WTC11 (cell line): Measurements from ENCODE around the gene GNAZ. TPM values are rescaled to one million over a fixed set of nuclear protein-coding genes. Genes with fewer than 3 reads are reported as not detected.

Experiments
- ATAC-seq: fragments of 200-7000 bp; cut with Tn5 transposase; 2 replicates; pipeline ENCODE4 v1.10.0; 2021; ENCODE audit warnings: mild to moderate bottlenecking, moderate library complexity
- CTCF ChIA-PET: fragments of 300-600 bp; sonication (Branson Sonifier 250); formaldehyde crosslinking; loops from one replicate; lab custom pipeline; 2021; ENCODE audit warnings: antibody characterized with exemption; lab: Charles Lee
- POLR2A ChIA-PET: fragments of 350-600 bp; sonication (Branson Sonifier 250); formaldehyde crosslinking; loops from one replicate; lab custom pipeline; 2021; ENCODE audit warnings: antibody characterized with exemption; lab: Charles Lee
- DNase-seq: peaks from one replicate; pipeline ENCODE4 v3.0.0; 2021; ENCODE audit warnings: low spot score
- H3K27ac Mint-ChIP-seq: 2 replicates; pipeline ENCODE4 v1.8.0; 2021; ENCODE audit warnings: mixed read lengths
- H3K27me3 Mint-ChIP-seq: 2 replicates; pipeline ENCODE4 v1.8.0; 2021; ENCODE audit warnings: low read depth, mild to moderate bottlenecking, moderate library complexity, mixed read lengths
- H3K36me3 Mint-ChIP-seq: 2 replicates; pipeline ENCODE4 v1.8.0; 2021; ENCODE audit warnings: mixed read lengths
- H3K4me1 Mint-ChIP-seq: 2 replicates; pipeline ENCODE4 v1.8.0; 2022; ENCODE audit warnings: mixed read lengths
- H3K4me3 Mint-ChIP-seq: 2 replicates; pipeline ENCODE4 v1.8.0; 2021; ENCODE audit warnings: mild to moderate bottlenecking, moderate library complexity, mixed read lengths
- H3K9me3 Mint-ChIP-seq: 2 replicates; pipeline ENCODE4 v1.8.0; 2021; ENCODE audit warnings: mixed read lengths
- FOXK1 ChIP-seq: sonication (generic); formaldehyde crosslinking; IDR thresholded peaks from 2 replicates; pipeline ENCODE4 v1.8.0; 2022; ENCODE audit warnings: mild to moderate bottlenecking, moderate library complexity, missing genetic modification reagents
- GABPB1 ChIP-seq: sonication (generic); formaldehyde crosslinking; IDR thresholded peaks from 2 replicates; pipeline ENCODE4 v1.8.1; 2023; ENCODE audit warnings: mild to moderate bottlenecking, missing genetic modification reagents
- KAT7 ChIP-seq: sonication (generic); formaldehyde crosslinking; IDR thresholded peaks from 2 replicates; pipeline ENCODE4 v1.8.1; 2023; ENCODE audit warnings: missing genetic modification reagents, mild to moderate bottlenecking, borderline replicate concordance
- MYBL2 ChIP-seq: sonication (generic); formaldehyde crosslinking; IDR thresholded peaks from 2 replicates; pipeline ENCODE4 v1.8.1; 2023; ENCODE audit warnings: mild to moderate bottlenecking, moderate library complexity, missing genetic modification reagents
- NR3C1 ChIP-seq: sonication (generic); formaldehyde crosslinking; conservative IDR thresholded peaks from 2 replicates; pipeline ENCODE4 v1.8.1; 2023; ENCODE audit warnings: low read depth, mild to moderate bottlenecking, missing genetic modification reagents
- RELA ChIP-seq: sonication (generic); formaldehyde crosslinking; IDR thresholded peaks from 2 replicates; pipeline ENCODE4 v1.8.1; 2022; ENCODE audit warnings: missing genetic modification reagents, mild to moderate bottlenecking, borderline replicate concordance
- RORB ChIP-seq: fragments of 250-450 bp; sonication (Bioruptor Pico); IDR thresholded peaks from 2 replicates; pipeline ENCODE4 v1.9.0; 2021; ENCODE audit warnings: mild to moderate bottlenecking
- SMAD4 ChIP-seq: sonication (generic); formaldehyde crosslinking; IDR thresholded peaks from 2 replicates; pipeline ENCODE4 v1.8.0; 2022; ENCODE audit warnings: mild to moderate bottlenecking, missing genetic modification reagents
- TCF7 ChIP-seq: sonication (generic); formaldehyde crosslinking; IDR thresholded peaks from 2 replicates; pipeline ENCODE4 v1.8.0; 2022; ENCODE audit warnings: mild to moderate bottlenecking, low read depth, missing genetic modification reagents, moderate library complexity
- TEAD4 ChIP-seq: sonication (generic); formaldehyde crosslinking; IDR thresholded peaks from 2 replicates; pipeline ENCODE4 v1.8.0; 2022; ENCODE audit warnings: mild to moderate bottlenecking, missing genetic modification reagents
- TP53 ChIP-seq: sonication (generic); formaldehyde crosslinking; IDR thresholded peaks from 2 replicates; pipeline ENCODE4 v1.8.1; 2023; ENCODE audit warnings: mild to moderate bottlenecking, missing genetic modification reagents
- ZNF219 ChIP-seq: sonication (generic); formaldehyde crosslinking; IDR thresholded peaks from 2 replicates; pipeline ENCODE4 v1.8.0; 2023; ENCODE audit warnings: missing genetic modification reagents, mild to moderate bottlenecking, borderline replicate concordance
- total RNA-seq: library from RNA; stranded (reverse); gene quantifications from 3 replicates; pipeline ENCODE4 v1.2.3, GENCODE V29; 2021
- TF ChIP-seq, protein P1 (sequence below): sonication (generic); formaldehyde crosslinking; IDR thresholded peaks from 2 replicates; pipeline ENCODE4 v1.8.1; 2022; ENCODE audit warnings: low read depth, mild to moderate bottlenecking, moderate library complexity, missing genetic modification reagents, borderline replicate concordance
- TF ChIP-seq, protein P2 (sequence below): sonication (generic); formaldehyde crosslinking; IDR thresholded peaks from 2 replicates; pipeline ENCODE4 v1.8.0; 2022; ENCODE audit warnings: mild to moderate bottlenecking, missing genetic modification reagents
- TF ChIP-seq, protein P3 (sequence below): sonication (generic); formaldehyde crosslinking; IDR thresholded peaks from 2 replicates; pipeline ENCODE4 v1.8.1; 2022; ENCODE audit warnings: mild to moderate bottlenecking, moderate library complexity, missing genetic modification reagents
- TF ChIP-seq, protein P4 (sequence below): fragments of 250-450 bp; sonication (Bioruptor Pico); conservative IDR thresholded peaks from 2 replicates; pipeline ENCODE4 v1.9.0; 2021; ENCODE audit warnings: mild to moderate bottlenecking
- TF ChIP-seq, protein P5 (sequence below): sonication (generic); formaldehyde crosslinking; IDR thresholded peaks from 2 replicates; pipeline ENCODE4 v1.8.0; 2022; ENCODE audit warnings: mild to moderate bottlenecking, missing genetic modification reagents
- TF ChIP-seq, protein P6 (sequence below): sonication (generic); formaldehyde crosslinking; IDR thresholded peaks from 2 replicates; pipeline ENCODE4 v1.8.1; 2023; ENCODE audit warnings: mild to moderate bottlenecking, missing genetic modification reagents
- TF ChIP-seq, protein P7 (sequence below): fragments of 250-450 bp; sonication (Bioruptor Pico); IDR thresholded peaks from 2 replicates; pipeline ENCODE4 v1.9.0; 2021; ENCODE audit warnings: moderate library complexity, mild to moderate bottlenecking, inconsistent platforms, borderline replicate concordance
- TF ChIP-seq, protein P8 (sequence below): fragments of 250-450 bp; sonication (Bioruptor Pico); IDR thresholded peaks from 2 replicates; pipeline ENCODE4 v2.1.2; 2022; ENCODE audit warnings: mild to moderate bottlenecking, moderate library complexity

The GNAZ gene
- total RNA-seq, 1 experiment from 2014 or later: 9.9 TPM

DNA sequence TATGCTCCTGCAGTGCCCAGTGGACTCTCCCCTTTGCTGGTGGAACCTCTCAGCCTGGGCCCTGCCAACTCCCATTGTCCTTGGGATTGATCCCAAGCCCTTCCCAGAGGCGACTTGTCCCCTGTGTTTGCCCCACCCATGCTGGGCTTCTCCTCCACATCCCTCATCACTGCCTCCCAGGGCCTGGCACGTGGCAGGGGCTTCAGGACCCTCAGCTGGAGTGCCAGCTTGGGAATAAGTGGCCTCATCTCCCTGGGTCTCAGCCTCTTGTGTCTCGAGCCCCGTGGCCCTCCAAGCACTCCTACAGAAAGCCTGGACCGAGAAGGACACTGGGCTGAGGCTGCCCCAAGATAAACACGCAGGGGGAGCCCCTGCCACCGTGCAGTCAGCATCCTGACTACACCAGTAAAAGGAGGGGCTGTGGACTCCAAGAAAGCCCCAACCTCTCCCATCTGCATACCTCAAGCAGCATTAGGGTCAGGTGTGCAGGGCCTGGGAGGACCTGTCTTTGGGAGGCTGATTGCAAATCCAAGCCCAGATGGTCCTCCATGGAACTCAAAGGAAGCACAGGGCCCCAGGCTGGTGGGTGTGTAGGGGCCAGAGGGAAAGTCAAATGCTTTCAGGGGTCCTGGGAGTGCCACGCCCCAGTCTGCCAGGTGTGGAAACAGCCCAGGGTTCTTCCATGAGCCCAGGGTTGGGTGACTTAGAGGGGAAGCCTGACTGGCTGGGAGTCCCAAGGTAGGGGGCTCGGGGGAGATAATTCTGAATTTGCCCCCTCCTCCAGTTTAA, 9.5 kb upstream of the GNAZ start (continued):
- no peak for TF ChIP-seq ZNF219 (CRISPR knock-in tag)
- TF ChIP-seq, protein P1, sequence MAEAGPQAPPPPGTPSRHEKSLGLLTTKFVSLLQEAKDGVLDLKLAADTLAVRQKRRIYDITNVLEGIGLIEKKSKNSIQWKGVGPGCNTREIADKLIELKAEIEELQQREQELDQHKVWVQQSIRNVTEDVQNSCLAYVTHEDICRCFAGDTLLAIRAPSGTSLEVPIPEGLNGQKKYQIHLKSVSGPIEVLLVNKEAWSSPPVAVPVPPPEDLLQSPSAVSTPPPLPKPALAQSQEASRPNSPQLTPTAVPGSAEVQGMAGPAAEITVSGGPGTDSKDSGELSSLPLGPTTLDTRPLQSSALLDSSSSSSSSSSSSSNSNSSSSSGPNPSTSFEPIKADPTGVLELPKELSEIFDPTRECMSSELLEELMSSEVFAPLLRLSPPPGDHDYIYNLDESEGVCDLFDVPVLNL: no peak
- no peak for TF ChIP-seq GABPB1 (CRISPR knock-in tag)
- TF ChIP-seq TP53 (CRISPR knock-in tag): no peak
- TF ChIP-seq, protein P2, sequence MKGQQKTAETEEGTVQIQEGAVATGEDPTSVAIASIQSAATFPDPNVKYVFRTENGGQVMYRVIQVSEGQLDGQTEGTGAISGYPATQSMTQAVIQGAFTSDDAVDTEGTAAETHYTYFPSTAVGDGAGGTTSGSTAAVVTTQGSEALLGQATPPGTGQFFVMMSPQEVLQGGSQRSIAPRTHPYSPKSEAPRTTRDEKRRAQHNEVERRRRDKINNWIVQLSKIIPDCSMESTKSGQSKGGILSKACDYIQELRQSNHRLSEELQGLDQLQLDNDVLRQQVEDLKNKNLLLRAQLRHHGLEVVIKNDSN: no peak
- no peak for TF ChIP-seq RELA (CRISPR knock-in tag)
- TF ChIP-seq, protein P3, sequence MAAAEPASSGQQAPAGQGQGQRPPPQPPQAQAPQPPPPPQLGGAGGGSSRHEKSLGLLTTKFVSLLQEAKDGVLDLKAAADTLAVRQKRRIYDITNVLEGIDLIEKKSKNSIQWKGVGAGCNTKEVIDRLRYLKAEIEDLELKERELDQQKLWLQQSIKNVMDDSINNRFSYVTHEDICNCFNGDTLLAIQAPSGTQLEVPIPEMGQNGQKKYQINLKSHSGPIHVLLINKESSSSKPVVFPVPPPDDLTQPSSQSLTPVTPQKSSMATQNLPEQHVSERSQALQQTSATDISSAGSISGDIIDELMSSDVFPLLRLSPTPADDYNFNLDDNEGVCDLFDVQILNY (CRISPR knock-in tag): no peak
- TF ChIP-seq, protein P4, sequence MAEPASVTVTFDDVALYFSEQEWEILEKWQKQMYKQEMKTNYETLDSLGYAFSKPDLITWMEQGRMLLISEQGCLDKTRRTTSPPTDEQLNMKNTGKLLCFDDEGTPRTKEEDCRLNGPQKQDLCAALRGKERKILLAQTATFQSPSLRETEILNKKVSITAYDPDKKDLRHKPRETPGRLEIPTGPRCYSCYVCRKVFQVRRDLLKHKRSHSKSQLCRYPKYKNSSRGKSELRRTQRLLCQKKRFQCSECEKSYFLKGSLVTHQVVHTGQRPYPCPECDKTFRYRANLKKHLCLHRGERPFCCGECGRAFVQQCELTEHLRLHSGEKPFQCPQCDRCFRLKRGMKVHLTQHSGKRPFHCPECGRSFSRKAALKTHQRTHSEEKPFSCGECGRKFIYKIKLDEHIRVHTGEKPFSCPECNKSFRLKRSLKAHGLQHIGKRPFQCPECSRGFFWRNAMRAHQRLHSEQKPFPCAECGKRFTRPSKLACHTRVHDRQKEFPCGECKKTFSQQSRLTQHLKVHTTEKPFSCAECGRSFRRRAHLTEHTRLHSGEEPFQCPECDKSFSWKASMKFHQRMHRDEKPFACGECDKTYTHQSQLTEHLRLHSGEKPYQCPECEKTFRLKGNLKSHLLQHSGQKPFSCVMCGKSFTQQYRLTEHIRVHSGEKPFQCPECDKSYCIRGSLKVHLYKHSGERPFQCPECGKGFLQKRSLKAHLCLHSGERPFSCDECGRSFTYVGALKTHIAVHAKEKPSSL (CRISPR knock-in tag): no peak
- TF ChIP-seq, protein P5, sequence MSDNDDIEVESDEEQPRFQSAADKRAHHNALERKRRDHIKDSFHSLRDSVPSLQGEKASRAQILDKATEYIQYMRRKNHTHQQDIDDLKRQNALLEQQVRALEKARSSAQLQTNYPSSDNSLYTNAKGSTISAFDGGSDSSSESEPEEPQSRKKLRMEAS (CRISPR knock-in tag): no peak

DNA sequence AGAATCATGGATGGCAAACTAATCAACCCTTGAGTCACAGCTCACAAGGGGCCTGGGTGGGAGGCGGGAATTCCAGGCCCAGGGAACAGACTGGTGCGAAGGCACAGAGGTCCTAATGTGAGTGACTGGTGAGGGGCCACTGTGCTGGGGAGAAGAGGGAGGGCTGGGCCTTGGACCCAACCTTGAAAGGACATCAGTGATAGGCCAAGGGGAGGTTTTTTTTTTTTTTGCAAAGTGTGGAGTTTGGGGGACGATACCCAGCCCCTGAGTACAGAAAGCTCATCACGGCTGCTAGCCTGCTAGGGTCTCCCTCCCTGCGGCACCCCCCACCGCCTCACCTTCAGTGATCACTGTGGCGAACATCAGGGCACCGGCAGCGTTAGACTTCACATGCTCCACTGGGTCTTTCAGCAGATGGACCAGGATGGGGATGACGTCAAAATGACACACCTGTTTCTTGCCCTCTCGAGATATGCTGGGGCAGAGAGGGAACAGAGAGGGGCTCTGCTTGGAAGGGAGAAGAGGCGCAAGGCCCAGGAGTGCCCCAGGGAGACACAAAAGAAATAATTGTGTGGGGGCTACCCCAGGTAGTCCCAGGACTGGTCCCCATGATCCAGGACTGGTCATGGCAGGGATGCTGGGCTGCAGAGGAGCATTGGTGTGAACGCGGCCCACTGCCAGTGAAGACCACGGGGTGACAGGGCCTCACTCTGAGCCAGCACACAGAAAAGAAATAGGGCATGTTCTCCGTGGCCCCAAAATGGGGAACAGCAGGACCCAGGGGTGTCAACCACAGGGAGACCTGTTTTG, 8.6 kb upstream of the GNAZ start:
- Mint-ChIP-seq H3K27me3 (peaks cover 7% of the 10 kb centered on the region), H3K36me3 (no peaks in the 10 kb centered on the region), H3K9me3 (peaks cover 6% of the 10 kb centered on the region), H3K4me1 (no peaks in the 10 kb centered on the region; the same call in 1 of the 2 replicates), H3K4me3 (no peak overlapping the region), H3K27ac (no peak overlapping the region)
- ChIA-PET CTCF (interaction anchor here (1.0 kb wide), 1 partner anchor 259 kb away, joined by 4 read pairs; no protein-coding TSS in a partner anchor), POLR2A (no interaction called here)
- ATAC-seq (no peak), DNase-seq (peak; percentile 5)
- no peak for TF ChIP-seq FOXK1 (CRISPR knock-in tag)
- no peak for TF ChIP-seq KAT7 (CRISPR knock-in tag)
- TF ChIP-seq, protein P6, sequence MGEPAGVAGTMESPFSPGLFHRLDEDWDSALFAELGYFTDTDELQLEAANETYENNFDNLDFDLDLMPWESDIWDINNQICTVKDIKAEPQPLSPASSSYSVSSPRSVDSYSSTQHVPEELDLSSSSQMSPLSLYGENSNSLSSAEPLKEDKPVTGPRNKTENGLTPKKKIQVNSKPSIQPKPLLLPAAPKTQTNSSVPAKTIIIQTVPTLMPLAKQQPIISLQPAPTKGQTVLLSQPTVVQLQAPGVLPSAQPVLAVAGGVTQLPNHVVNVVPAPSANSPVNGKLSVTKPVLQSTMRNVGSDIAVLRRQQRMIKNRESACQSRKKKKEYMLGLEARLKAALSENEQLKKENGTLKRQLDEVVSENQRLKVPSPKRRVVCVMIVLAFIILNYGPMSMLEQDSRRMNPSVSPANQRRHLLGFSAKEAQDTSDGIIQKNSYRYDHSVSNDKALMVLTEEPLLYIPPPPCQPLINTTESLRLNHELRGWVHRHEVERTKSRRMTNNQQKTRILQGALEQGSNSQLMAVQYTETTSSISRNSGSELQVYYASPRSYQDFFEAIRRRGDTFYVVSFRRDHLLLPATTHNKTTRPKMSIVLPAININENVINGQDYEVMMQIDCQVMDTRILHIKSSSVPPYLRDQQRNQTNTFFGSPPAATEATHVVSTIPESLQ (CRISPR knock-in tag): no peak
- no peak for TF ChIP-seq MYBL2 (CRISPR knock-in tag)
- TF ChIP-seq TCF7: no peak
- TF ChIP-seq, protein P4 (CRISPR knock-in tag): no peak
- TF ChIP-seq RORB (CRISPR knock-in tag): no peak
- no peak for TF ChIP-seq TEAD4 (CRISPR knock-in tag)
- no peak for TF ChIP-seq SMAD4 (CRISPR knock-in tag)
- no peak for TF ChIP-seq NR3C1 (CRISPR knock-in tag)
- TF ChIP-seq, protein P7, sequence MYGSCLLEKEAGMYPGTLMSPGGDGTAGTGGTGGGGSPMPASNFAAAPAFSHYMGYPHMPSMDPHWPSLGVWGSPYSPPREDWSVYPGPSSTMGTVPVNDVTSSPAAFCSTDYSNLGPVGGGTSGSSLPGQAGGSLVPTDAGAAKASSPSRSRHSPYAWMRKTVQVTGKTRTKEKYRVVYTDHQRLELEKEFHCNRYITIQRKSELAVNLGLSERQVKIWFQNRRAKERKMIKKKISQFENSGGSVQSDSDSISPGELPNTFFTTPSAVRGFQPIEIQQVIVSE (CRISPR knock-in tag): no peak
- TF ChIP-seq, protein P8, sequence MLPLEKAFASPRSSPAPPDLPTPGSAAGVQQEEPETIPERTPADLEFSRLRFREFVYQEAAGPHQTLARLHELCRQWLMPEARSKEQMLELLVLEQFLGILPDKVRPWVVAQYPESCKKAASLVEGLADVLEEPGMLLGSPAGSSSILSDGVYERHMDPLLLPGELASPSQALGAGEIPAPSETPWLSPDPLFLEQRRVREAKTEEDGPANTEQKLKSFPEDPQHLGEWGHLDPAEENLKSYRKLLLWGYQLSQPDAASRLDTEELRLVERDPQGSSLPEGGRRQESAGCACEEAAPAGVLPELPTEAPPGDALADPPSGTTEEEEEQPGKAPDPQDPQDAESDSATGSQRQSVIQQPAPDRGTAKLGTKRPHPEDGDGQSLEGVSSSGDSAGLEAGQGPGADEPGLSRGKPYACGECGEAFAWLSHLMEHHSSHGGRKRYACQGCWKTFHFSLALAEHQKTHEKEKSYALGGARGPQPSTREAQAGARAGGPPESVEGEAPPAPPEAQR (CRISPR knock-in tag): no peak
